Measurements from ENCODE around the gene KCNJ10. TPM values are rescaled to one million over a fixed set of nuclear protein-coding genes. Genes with fewer than 3 reads are reported as not detected.

Gene KCNJ10
- total RNA-seq, 1 experiment from 2014 or later = 0.68 TPM

- no TSS peak for BruUV-seq (replicated peaks)
- H3K36me3 Mint-ChIP-seq (ENCODE audit: insufficient read depth, unreplicated experiment) = no peaks in the 10 kb centered on the region
- H3K27me3 Mint-ChIP-seq (ENCODE audit: insufficient read depth, unreplicated experiment) = no peaks in the 10 kb centered on the region
- H3K27ac Mint-ChIP-seq (ENCODE audit: unreplicated experiment) = no peak overlapping the region
- no peaks in the 10 kb centered on the region for H3K9me3 Mint-ChIP-seq (ENCODE audit: unreplicated experiment)
- ChIA-PET POLR2A (no interaction called here), CTCF (interaction anchor here (2.0 to 2.3 kb wide), 2 partner anchors 110 to 142 kb away, joined by 6 to 9 read pairs; no protein-coding TSS in a partner anchor)
- intact Hi-C loops (cut with micrococcal nuclease; ENCODE audit: unreplicated experiment) = no loop called here
- TF ChIP-seq CTCF (IDR thresholded peaks at IDR 0.05; ENCODE audit: insufficient read depth in 1 of 2, low read depth in 1 of 2, low read length in 1 of 2, severe bottlenecking in 1 of 2, unreplicated experiment in 1 of 2) = no peak
- DNase-seq = no peak
- H3K4me1 ChIP-seq = peaks cover 12% of the 10 kb centered on the region
- H3K4me3 ChIP-seq (ENCODE audit: low read depth, low read length) = no peak overlapping the region
- H3K4me1 Mint-ChIP-seq (ENCODE audit: low read depth, unreplicated experiment) = peaks cover 12% of the 10 kb centered on the region
- H3K9me3 ChIP-seq = no peaks in the 10 kb centered on the region
- no peak overlapping the region for H3K4me3 Mint-ChIP-seq (ENCODE audit: unreplicated experiment)
- no peaks in the 10 kb centered on the region for H3K36me3 ChIP-seq (ENCODE audit: control insufficient read depth, insufficient read depth, low read length)
- no peaks in the 10 kb centered on the region for H3K27me3 ChIP-seq (replicated peaks; ENCODE audit: control insufficient read depth, insufficient read depth, low read length)
These were observed 39.7 kb upstream of the KCNJ10 start for GRCh38 chr1:160109686-160110085.

- H3K4me1 Mint-ChIP-seq (ENCODE audit: low read depth, unreplicated experiment) = peaks cover 12% of the 10 kb centered on the region
- POLR2A ChIA-PET = no interaction called here
These were observed 39.1 kb upstream of the KCNJ10 start for GRCh38 chr1:160108888-160109662.

GRCh38 chr1:160107512-160107911 is 37.6 kb upstream of the KCNJ10 start:
- H3K9me3 Mint-ChIP-seq (ENCODE audit: unreplicated experiment) = no peaks in the 10 kb centered on the region
- no peaks in the 10 kb centered on the region for H3K9me3 ChIP-seq
- ChIA-PET CTCF (interaction anchor here (2.3 kb wide), 1 partner anchor 112 kb away, joined by 6 read pairs; no protein-coding TSS in a partner anchor), POLR2A (no interaction called here)
- peaks cover 18% of the 10 kb centered on the region for H3K4me1 Mint-ChIP-seq (ENCODE audit: low read depth, unreplicated experiment)
- intact Hi-C loops (cut with micrococcal nuclease; ENCODE audit: unreplicated experiment) = no loop called here
- H3K27ac Mint-ChIP-seq (ENCODE audit: unreplicated experiment) = no peak overlapping the region
- no peaks in the 10 kb centered on the region for H3K27me3 Mint-ChIP-seq (ENCODE audit: insufficient read depth, unreplicated experiment)
- no peak for TF ChIP-seq CTCF (IDR thresholded peaks at IDR 0.05; ENCODE audit: insufficient read depth in 1 of 2, low read depth in 1 of 2, low read length in 1 of 2, severe bottlenecking in 1 of 2, unreplicated experiment in 1 of 2)
- H3K4me1 ChIP-seq = peaks cover 8% of the 10 kb centered on the region
- H3K36me3 Mint-ChIP-seq (ENCODE audit: insufficient read depth, unreplicated experiment) = no peaks in the 10 kb centered on the region
- no TSS peak for BruUV-seq (replicated peaks)
- no peak overlapping the region for H3K4me3 ChIP-seq (ENCODE audit: low read depth, low read length)
- no peaks in the 10 kb centered on the region for H3K36me3 ChIP-seq (ENCODE audit: control insufficient read depth, insufficient read depth, low read length)
- H3K4me3 Mint-ChIP-seq (ENCODE audit: unreplicated experiment) = no peak overlapping the region
- DNase-seq = no peak
- H3K27me3 ChIP-seq (replicated peaks; ENCODE audit: control insufficient read depth, insufficient read depth, low read length) = no peaks in the 10 kb centered on the region

More at GRCh38 chr1:160108888-160109662, 39.1 kb upstream of the KCNJ10 start:
- H3K36me3 Mint-ChIP-seq (ENCODE audit: insufficient read depth, unreplicated experiment) = no peaks in the 10 kb centered on the region
- H3K27me3 ChIP-seq (replicated peaks; ENCODE audit: control insufficient read depth, insufficient read depth, low read length) = no peaks in the 10 kb centered on the region
- CTCF ChIA-PET = interaction anchor here (2.0 to 2.3 kb wide), 2 partner anchors 111 to 143 kb away, joined by 6 to 9 read pairs; no protein-coding TSS in a partner anchor
- no peak overlapping the region for H3K4me3 Mint-ChIP-seq (ENCODE audit: unreplicated experiment)
- H3K27ac Mint-ChIP-seq (ENCODE audit: unreplicated experiment) = peak overlapping the region; percentile 38
- peaks cover 12% of the 10 kb centered on the region for H3K4me1 ChIP-seq
- no TSS peak for BruUV-seq (replicated peaks)
- no peaks in the 10 kb centered on the region for H3K9me3 ChIP-seq
- H3K9me3 Mint-ChIP-seq (ENCODE audit: unreplicated experiment) = no peaks in the 10 kb centered on the region
- no peaks in the 10 kb centered on the region for H3K27me3 Mint-ChIP-seq (ENCODE audit: insufficient read depth, unreplicated experiment)
- DNase-seq = peak; percentile 53 to 58
- intact Hi-C loops (cut with micrococcal nuclease; ENCODE audit: unreplicated experiment) = no loop called here
- TF ChIP-seq CTCF (IDR thresholded peaks at IDR 0.05; ENCODE audit: insufficient read depth in 1 of 2, low read depth in 1 of 2, low read length in 1 of 2, severe bottlenecking in 1 of 2, unreplicated experiment in 1 of 2) = peak; percentile 28 to 54
- no peaks in the 10 kb centered on the region for H3K36me3 ChIP-seq (ENCODE audit: control insufficient read depth, insufficient read depth, low read length)
- no peak overlapping the region for H3K4me3 ChIP-seq (ENCODE audit: low read depth, low read length)
